ENCODE results near the gene MRPL28.
"Not testable (repeated sequence)": the region's sequence is repeated elsewhere in the genome, so short reads cannot be mapped to it uniquely, and the experiment has no call there.

MRPL28 gene

GRCh38 chr16:363766-364490 is 6.4 kb downstream of the MRPL28 start:
- H3K27ac ChIP-seq = no peak overlapping the region
- TF ChIP-seq ZFX (IDR thresholded peaks at IDR 0.05) (no peak), CTCF (conservative IDR thresholded peaks at IDR 0.05) (no peak)

GRCh38 chr16:363110-363765 is 7.1 kb downstream of the MRPL28 start:
- TF ChIP-seq ZFX (IDR thresholded peaks at IDR 0.05) (no peak), CTCF (conservative IDR thresholded peaks at IDR 0.05) (no peak)
- no peak overlapping the region for H3K27ac ChIP-seq

- H3K27ac ChIP-seq = not testable (repeated sequence)
These were observed 7.7 kb downstream of the MRPL28 start for GRCh38 chr16:362702-362999.

GRCh38 chr16:361872-362701 is 8.3 kb downstream of the MRPL28 start:
- TF ChIP-seq CTCF (conservative IDR thresholded peaks at IDR 0.05) (peak; percentile 95), ZFX (IDR thresholded peaks at IDR 0.05) (no peak)
- no peak overlapping the region for H3K27ac ChIP-seq

GRCh38 chr16:361341-361871 is 8.9 kb downstream of the MRPL28 start:
- no peak overlapping the region for H3K27ac ChIP-seq
- TF ChIP-seq CTCF (conservative IDR thresholded peaks at IDR 0.05) = no peak
- no peak for TF ChIP-seq ZFX (IDR thresholded peaks at IDR 0.05)

GRCh38 chr16:360698-361336 is 9.5 kb downstream of the MRPL28 start:
- H3K27ac ChIP-seq = no peak overlapping the region
- TF ChIP-seq CTCF (conservative IDR thresholded peaks at IDR 0.05) (no peak), ZFX (IDR thresholded peaks at IDR 0.05) (no peak)

- TF ChIP-seq CTCF (conservative IDR thresholded peaks at IDR 0.05) (no peak), ZFX (IDR thresholded peaks at IDR 0.05) (no peak)
- H3K27ac ChIP-seq = no peak overlapping the region
These were observed 10.3 kb downstream of the MRPL28 start for GRCh38 chr16:359871-360697.
